ENCODE results near the gene TRRAP.
A peak's percentile ranks its signal among the peaks of the same experiment; 100 is the strongest.

DNA sequence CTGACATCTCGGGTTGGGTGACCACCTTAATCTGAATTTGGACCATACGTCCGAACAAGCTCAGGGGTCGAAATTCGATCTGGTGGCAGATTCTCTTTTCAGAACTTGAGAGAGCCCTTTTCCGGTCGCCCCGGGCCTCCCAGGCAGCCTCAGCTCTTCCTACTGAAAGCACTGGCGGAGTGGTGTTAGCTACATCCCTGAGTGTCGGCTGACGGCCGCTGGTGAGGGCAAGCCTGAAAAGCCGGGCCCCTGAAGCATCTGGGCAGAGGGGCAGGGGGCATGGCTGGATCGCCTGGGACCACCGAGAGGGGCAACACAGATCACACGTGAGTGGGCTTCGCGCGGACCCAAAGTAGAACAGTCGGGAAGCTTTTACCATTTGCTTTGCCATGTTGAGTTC lies 149.5 kb downstream of the TRRAP start:
- TF ChIP-seq POLR2A (IDR thresholded peaks at IDR 0.05) (no peak), POLR2AphosphoS5 (IDR thresholded peaks at IDR 0.05) (peak in 1 of 3 donors; percentile 40)
- TF ChIP-seq, protein P1, sequence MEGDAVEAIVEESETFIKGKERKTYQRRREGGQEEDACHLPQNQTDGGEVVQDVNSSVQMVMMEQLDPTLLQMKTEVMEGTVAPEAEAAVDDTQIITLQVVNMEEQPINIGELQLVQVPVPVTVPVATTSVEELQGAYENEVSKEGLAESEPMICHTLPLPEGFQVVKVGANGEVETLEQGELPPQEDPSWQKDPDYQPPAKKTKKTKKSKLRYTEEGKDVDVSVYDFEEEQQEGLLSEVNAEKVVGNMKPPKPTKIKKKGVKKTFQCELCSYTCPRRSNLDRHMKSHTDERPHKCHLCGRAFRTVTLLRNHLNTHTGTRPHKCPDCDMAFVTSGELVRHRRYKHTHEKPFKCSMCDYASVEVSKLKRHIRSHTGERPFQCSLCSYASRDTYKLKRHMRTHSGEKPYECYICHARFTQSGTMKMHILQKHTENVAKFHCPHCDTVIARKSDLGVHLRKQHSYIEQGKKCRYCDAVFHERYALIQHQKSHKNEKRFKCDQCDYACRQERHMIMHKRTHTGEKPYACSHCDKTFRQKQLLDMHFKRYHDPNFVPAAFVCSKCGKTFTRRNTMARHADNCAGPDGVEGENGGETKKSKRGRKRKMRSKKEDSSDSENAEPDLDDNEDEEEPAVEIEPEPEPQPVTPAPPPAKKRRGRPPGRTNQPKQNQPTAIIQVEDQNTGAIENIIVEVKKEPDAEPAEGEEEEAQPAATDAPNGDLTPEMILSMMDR (IDR thresholded peaks at IDR 0.05 in 8 of 11, conservative IDR thresholded peaks at IDR 0.05 in 3 of 11) = no peak
